Epithelial cell of proximal tubule (primary cell): ENCODE data around the gene LCE1E. TPM values are rescaled to one million over a fixed set of nuclear protein-coding genes. Genes with fewer than 3 reads are reported as not detected.
A peak's percentile ranks its signal among the peaks of the same experiment; 100 is the strongest.

Source experiments
- DNase-seq: peaks from one replicate; pipeline ENCODE4 v3.0.0-alpha.2; 2011; ENCODE audit warnings: low read depth
- H3K4me3 ChIP-seq: 2 replicates; pipeline ENCODE4 v1.5.1; 2011; ENCODE audit warnings: low read depth, mild to moderate bottlenecking, low read length
- CTCF ChIP-seq: conservative IDR thresholded peaks from 2 replicates; pipeline ENCODE4 v1.5.1; 2012; ENCODE audit warnings: low read depth, mild to moderate bottlenecking, low read length
- total RNA-seq: library from RNA; depleted of rRNA; stranded (reverse); fragments of >200 nt; gene quantifications from 2 replicates; pipeline ENCODE4 v1.2.3, GENCODE V29; 2015

LCE1E gene
- total RNA-seq, 1 donor from 2014 or later: not detected

- DNase-seq: no peak
- no peak for TF ChIP-seq CTCF
- no peak overlapping the region for H3K4me3 ChIP-seq
Measured at GRCh38 chr1:152759453-152760173, 26.4 kb upstream of the LCE1E start.

- no peak overlapping the region for H3K4me3 ChIP-seq
- no peak for TF ChIP-seq CTCF
- no peak for DNase-seq
Measured at GRCh38 chr1:152760551-152761190, 25.4 kb upstream of the LCE1E start.

- H3K4me3 ChIP-seq: no peak overlapping the region
- no peak for DNase-seq
- TF ChIP-seq CTCF: no peak
Measured at GRCh38 chr1:152761609-152762213, 24.3 kb upstream of the LCE1E start.

- peak; percentile 18 for DNase-seq
- H3K4me3 ChIP-seq: no peak overlapping the region
Measured at GRCh38 chr1:152768847-152769533, 17.1 kb upstream of the LCE1E start.

GRCh38 chr1:152770411-152770810 is 15.6 kb upstream of the LCE1E start:
- no peak for DNase-seq
- no peak for TF ChIP-seq CTCF

More at GRCh38 chr1:152768847-152769533, 17.1 kb upstream of the LCE1E start:
- TF ChIP-seq CTCF: peak; percentile 13

GRCh38 chr1:152774875-152775274 is 11.2 kb upstream of the LCE1E start, which contains the start of gene LCE1F:
Gene LCE1F (plus strand): TSS chr1:152775140. CDS start chr1:152776372, 1,232 bp downstream.
- TF ChIP-seq CTCF: no peak
- H3K4me3 ChIP-seq: no peak within 1 kb of the TSS
- DNase-seq: no peak

More at GRCh38 chr1:152770411-152770810, 15.6 kb upstream of the LCE1E start:
- no peak overlapping the region for H3K4me3 ChIP-seq
